Right lobe of liver (tissue), 6 donors: Measurements from ENCODE around the gene MED10. TPM values are rescaled to one million over a fixed set of nuclear protein-coding genes. Genes with fewer than 3 reads are reported as not detected.

Source experiments
- ATAC-seq, 4 donors: fragments of 200-7000 bp; cut with Tn5 transposase; one replicate each; pipeline ENCODE4 v1.9.1; 2020; ENCODE audit warnings: mild to moderate bottlenecking in 4 of 4, moderate library complexity in 4 of 4
- DNase-seq, 3 donors: peaks; one replicate each; pipeline ENCODE4 v3.0.0-alpha.2; 2020
- H3K27ac ChIP-seq, 3 donors: fragments of 200-600 bp; one replicate each; pipeline ENCODE4 v1.8.0; 2022
- H3K27me3 ChIP-seq, 2 donors: fragments of 200-600 bp; one replicate each; pipeline ENCODE4 v1.8.0; 2022
- H3K36me3 ChIP-seq, 4 donors: fragments of 200-600 bp; sonication (generic) in 1 of 4; one replicate each; pipeline versions ENCODE4 v1.5.1 to v1.8.0; 2017 to 2022; ENCODE audit warnings: control low read depth in 1 of 4
- H3K4me1 ChIP-seq, 4 donors: fragments of 200-600 bp; sonication (generic) in 1 of 4; one replicate each; pipeline versions ENCODE4 v1.5.1 to v1.8.0; 2017 to 2022; ENCODE audit warnings: control low read depth in 1 of 4
- H3K4me3 ChIP-seq, 3 donors: fragments of 200-600 bp; one replicate each; pipeline ENCODE4 v1.8.0; 2022
- H3K9me3 ChIP-seq, 4 donors: fragments of 200-600 bp; sonication (generic) in 1 of 4; one replicate each; pipeline versions ENCODE4 v1.5.1 to v1.8.0; 2017 to 2022; ENCODE audit warnings: control low read depth in 1 of 4
- POLR2A ChIP-seq: fragments of 450-650 bp; IDR thresholded peaks from one replicate; pipeline ENCODE4 v1.6.1; 2017; ENCODE audit warnings: antibody characterized with exemption, mild to moderate bottlenecking
- WGBS: methylation state at CpG from one replicate; pipeline ENCODE4 v1.1.6; 2018; ENCODE audit warnings: low coverage, low lambda C conversion rate; ENCODE audit not compliant: insufficient coverage; ENCODE audit errors: missing lambda C conversion rate; 5-methylcytosine and 5-hydroxymethylcytosine counted together
- intact Hi-C, 2 donors: fragments of 100-400 bp; cut with DNase I; formaldehyde crosslinking; loops; one replicate each; pipeline versions ENCODE4 v1.11.2 to v1.14.1; 2022
- total RNA-seq, 6 experiments: library from RNA; depleted of rRNA in 2 of 6; stranded (reverse); fragments of >200 nt in 2 of 6; fragmentation: NEBNext Ultra II Directional in 3 of 6; extraction: Animal tissue kit (Norgen Biotek cat#: 25700) in 3 of 6; gene quantifications; one replicate each; pipeline versions ENCODE4 v1.1.0 to v1.2.4, GENCODE V29; 2016 to 2023
- TF ChIP-seq, protein P1 (sequence below), 4 donors: fragments of 200-600 bp in 3 of 4; fragments of 450-650 bp in 1 of 4; IDR thresholded peaks; one replicate each; pipeline versions ENCODE4 v1.5.1 to v1.8.0; 2016 to 2022; ENCODE audit warnings: antibody characterized with exemption in 4 of 4, mild to moderate bottlenecking in 2 of 4
- donor health status: DM: no; HTN: yes; CAD: no.
- donor health status: DM: no; HTN: no; CAD: no.
- donor health status: DM: no; HTN: no; CAD: no.
- donor health status: DM: no; HTN: yes; CAD: no.
- donor health status: DM: no; HTN: yes; CAD: no.

The MED10 gene
- total RNA-seq, 6 experiments from 2014 or later: 9.3 to 15.4 (median 12.7) TPM

DNA sequence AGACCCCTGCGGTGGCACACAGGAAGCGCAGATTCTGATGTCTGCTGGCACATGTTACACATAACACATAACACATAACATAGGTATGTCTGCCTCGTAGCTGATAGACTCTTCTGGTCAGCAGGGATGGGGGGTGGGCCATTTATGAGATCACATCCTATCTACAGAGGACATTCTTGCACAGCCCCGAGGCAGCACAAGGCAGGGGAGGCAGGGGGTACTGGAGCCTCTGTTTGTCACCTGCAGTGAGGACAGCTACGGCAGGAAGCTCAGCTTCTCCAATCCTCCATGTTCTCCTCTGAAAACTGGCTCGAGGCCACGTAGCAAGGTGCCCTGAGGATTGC lies 16.7 kb upstream of the MED10 start:
- TF ChIP-seq, protein P1, sequence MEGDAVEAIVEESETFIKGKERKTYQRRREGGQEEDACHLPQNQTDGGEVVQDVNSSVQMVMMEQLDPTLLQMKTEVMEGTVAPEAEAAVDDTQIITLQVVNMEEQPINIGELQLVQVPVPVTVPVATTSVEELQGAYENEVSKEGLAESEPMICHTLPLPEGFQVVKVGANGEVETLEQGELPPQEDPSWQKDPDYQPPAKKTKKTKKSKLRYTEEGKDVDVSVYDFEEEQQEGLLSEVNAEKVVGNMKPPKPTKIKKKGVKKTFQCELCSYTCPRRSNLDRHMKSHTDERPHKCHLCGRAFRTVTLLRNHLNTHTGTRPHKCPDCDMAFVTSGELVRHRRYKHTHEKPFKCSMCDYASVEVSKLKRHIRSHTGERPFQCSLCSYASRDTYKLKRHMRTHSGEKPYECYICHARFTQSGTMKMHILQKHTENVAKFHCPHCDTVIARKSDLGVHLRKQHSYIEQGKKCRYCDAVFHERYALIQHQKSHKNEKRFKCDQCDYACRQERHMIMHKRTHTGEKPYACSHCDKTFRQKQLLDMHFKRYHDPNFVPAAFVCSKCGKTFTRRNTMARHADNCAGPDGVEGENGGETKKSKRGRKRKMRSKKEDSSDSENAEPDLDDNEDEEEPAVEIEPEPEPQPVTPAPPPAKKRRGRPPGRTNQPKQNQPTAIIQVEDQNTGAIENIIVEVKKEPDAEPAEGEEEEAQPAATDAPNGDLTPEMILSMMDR (IDR thresholded peaks at IDR 0.05): no peak
- no peak for TF ChIP-seq POLR2A
- Histone ChIP-seq H3K4me1 (no peaks in the 10 kb centered on the region), H3K36me3 (no peaks in the 10 kb centered on the region), H3K9me3 (no peaks in the 10 kb centered on the region), H3K4me3 (no peak overlapping the region), H3K27ac (no peak overlapping the region), H3K27me3 (no peaks in the 10 kb centered on the region)
- 69% methylated on average over 2 of the region's 7 CpGs for WGBS
- intact Hi-C loops: no loop called here
- no peak for DNase-seq
- ATAC-seq: no peak

DNA sequence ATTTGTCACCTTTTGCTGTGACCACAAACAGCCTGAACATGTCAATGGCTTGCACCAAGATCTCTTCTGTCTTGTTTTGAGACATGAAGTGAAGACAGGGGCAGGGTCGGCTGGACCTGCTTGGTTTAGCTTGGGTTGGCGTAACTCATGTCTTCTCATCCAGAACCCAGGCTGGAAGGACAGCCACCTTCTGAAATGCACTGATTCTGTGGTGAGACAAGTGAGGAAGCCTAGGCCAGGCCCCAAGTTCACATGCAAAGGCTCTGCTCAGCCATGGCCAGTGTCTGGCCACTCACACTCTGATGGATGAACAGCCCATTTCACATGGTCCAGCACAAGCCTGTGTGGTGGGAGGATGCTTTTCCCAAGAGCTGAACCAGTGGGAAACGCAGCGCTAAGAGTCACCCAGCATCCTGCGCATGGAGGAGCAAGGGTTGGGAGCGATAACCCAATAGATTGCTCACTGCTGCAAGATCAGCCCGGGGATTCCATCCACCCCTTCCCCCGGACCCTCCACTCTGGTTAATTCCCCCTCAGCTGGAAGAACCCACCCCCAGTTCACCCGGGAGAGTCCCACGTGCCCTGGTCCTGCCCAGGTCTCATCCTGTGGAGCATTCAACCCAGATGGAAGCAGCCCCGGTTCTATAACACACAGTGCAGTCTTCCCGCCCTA lies 16.2 kb upstream of the MED10 start:
- DNase-seq: no peak
- H3K27me3 ChIP-seq: no peaks in the 10 kb centered on the region
- ATAC-seq: no peak

DNA sequence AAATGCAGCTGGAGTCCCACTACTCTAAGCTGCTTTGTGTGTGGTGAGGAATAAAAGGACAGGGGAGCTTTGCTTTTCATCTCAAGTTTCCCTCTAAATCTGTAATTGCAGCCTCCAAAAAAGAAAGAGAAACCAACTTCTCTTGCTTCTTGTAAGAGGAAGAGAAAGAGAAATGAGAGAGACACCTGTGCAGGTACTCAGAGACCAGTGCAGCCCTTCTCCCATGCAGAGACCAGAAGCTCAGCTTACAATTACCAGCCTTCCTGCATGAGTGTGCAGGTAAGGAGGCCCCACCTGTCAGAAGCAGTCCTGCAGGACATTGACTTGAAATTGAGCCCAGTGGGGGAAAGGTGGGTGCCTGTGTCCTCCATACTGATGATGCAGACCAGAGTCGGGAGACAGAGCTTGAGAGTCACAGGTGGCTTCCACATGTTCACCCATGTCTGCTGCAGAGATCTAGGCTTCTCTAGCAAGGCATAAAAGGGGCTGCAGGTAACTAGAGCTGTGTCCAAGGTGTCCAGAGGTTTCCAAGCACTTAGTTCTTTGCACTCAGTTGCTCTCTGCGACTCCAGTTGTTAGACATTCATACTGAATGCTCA lies 15.3 kb upstream of the MED10 start:
- ATAC-seq: no peak
- Histone ChIP-seq H3K9me3 (no peaks in the 10 kb centered on the region), H3K4me1 (no peaks in the 10 kb centered on the region), H3K36me3 (no peaks in the 10 kb centered on the region), H3K4me3 (no peak overlapping the region), H3K27ac (no peak overlapping the region), H3K27me3 (no peaks in the 10 kb centered on the region)
- 60% methylated on average over 1 of the region's 2 CpGs for WGBS
- intact Hi-C loops: no loop called here
- no peak for TF ChIP-seq POLR2A
- TF ChIP-seq, protein P1 (IDR thresholded peaks at IDR 0.05): no peak
- DNase-seq: no peak

More for the DNA sequence above, 16.2 kb upstream of the MED10 start:
- 72% methylated on average over 5 of the region's 12 CpGs for WGBS
- Histone ChIP-seq H3K36me3 (no peaks in the 10 kb centered on the region), H3K9me3 (no peaks in the 10 kb centered on the region), H3K4me1 (no peaks in the 10 kb centered on the region), H3K4me3 (no peak overlapping the region), H3K27ac (no peak overlapping the region)
- TF ChIP-seq POLR2A: no peak
- TF ChIP-seq, protein P1 (IDR thresholded peaks at IDR 0.05): no peak
- intact Hi-C loops: no loop called here

DNA sequence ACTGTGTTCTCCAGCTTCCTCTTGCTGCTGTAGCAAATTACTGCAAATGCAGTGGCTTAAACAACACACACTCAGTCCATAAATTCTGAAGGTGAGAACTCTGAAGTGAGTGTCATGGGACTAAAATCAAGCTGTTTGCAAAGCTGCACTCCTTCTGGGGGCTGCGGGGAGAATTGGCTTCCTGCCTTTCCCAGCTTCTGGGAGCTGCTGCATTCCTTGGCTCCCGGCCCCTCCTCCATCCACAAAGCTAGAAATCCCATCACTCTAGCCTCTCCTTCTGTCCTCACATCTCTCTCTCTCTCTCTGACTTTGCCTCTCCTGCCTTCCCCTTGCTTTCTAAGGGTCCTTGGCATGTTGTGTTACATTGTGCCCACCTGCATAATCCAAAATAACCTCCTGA lies 14.2 kb upstream of the MED10 start:
- Histone ChIP-seq H3K4me3 (no peak overlapping the region), H3K9me3 (no peaks in the 10 kb centered on the region), H3K36me3 (no peaks in the 10 kb centered on the region), H3K27me3 (no peaks in the 10 kb centered on the region), H3K4me1 (no peaks in the 10 kb centered on the region), H3K27ac (no peak overlapping the region)
- 35% methylated on average over 2 of the region's 2 CpGs for WGBS
- intact Hi-C loops: no loop called here
- ATAC-seq: no peak
- DNase-seq: no peak
- TF ChIP-seq POLR2A: no peak
- TF ChIP-seq, protein P1 (IDR thresholded peaks at IDR 0.05): no peak
